HepG2 (cell line): ENCODE data around the gene SAC3D1. TPM values are rescaled to one million over a fixed set of nuclear protein-coding genes. Genes with fewer than 3 reads are reported as not detected.

Source experiments
- ATAC-seq: fragments of 200-7000 bp; cut with Tn5 transposase; 3 replicates; pipeline ENCODE4 v1.9.1; 2020; ENCODE audit warnings: mild to moderate bottlenecking, moderate library complexity
- BruUV-seq: library from RNA; stranded (reverse); fragments of 400-500 nt; replicated peaks from 2 replicates; lab custom pipeline; 2021; lab: Mats Ljungman, UMichigan
- CTCF ChIA-PET: fragments of 300-600 bp; formaldehyde crosslinking; extraction: SDS; loops from one replicate; lab custom pipeline; 2021; ENCODE audit warnings: low total read pairs, inconsistent platforms, low intra/inter-chr PET ratio; lab: Yijun Ruan, JAX
- POLR2A ChIA-PET: fragments of 350-600 bp; sonication (Branson Sonifier 250); formaldehyde crosslinking; loops from one replicate; lab custom pipeline; 2020; ENCODE audit warnings: antibody characterized with exemption, inconsistent platforms; lab: Yijun Ruan, JAX
- DNase-seq: peaks from one replicate; pipeline ENCODE4 v3.0.0-alpha.2; 2015; ENCODE audit warnings: low spot score
- FAIRE-seq: peaks from 3 replicates; lab custom pipeline; 2011; peaks lifted over from hg19 to GRCh38; lab: Jason Lieb, UNC
- H2AFZ ChIP-seq: one replicate; pipeline ENCODE4 v1.6.1; 2011; ENCODE audit warnings: low read length, inconsistent platforms
- H3K27ac ChIP-seq: fragments of 300-600 bp; 3 replicates; pipeline ENCODE4 v1.8.0; 2011; ENCODE audit warnings: mixed run types, mild to moderate bottlenecking, mixed read lengths, low read length, inconsistent platforms; ENCODE audit not compliant: insufficient read depth; ENCODE audit errors: extremely low read length
- H3K27me3 ChIP-seq, 2 experiments: fragments of 200-600 bp in 1 of 2; 2 replicates in 1 of 2; 3 replicates in 1 of 2; pipeline versions ENCODE4 v1.6.0 to v1.8.0; 2011; ENCODE audit warnings: low read length in 2 of 2, mild to moderate bottlenecking in 2 of 2, moderate library complexity in 2 of 2, inconsistent platforms in 1 of 2; ENCODE audit not compliant: insufficient read depth in 2 of 2, control insufficient read depth in 1 of 2
- H3K36me3 ChIP-seq, 2 experiments: fragments of 200-600 bp in 1 of 2; replicated peaks in 1 of 2; 2 replicates in 1 of 2; 3 replicates in 1 of 2; pipeline versions ENCODE4 v1.5.1 to v1.8.0; 2011; ENCODE audit warnings: low read length in 2 of 2, inconsistent platforms in 1 of 2; ENCODE audit not compliant: insufficient read depth in 2 of 2, control insufficient read depth in 1 of 2
- H3K4me1 ChIP-seq: 2 replicates; pipeline ENCODE4 v1.5.1; 2012; ENCODE audit warnings: low read length, inconsistent platforms; ENCODE audit not compliant: insufficient read depth
- H3K4me2 ChIP-seq: 2 replicates; pipeline ENCODE4 v1.6.0; 2011; ENCODE audit warnings: low read depth, low read length, inconsistent platforms
- H3K4me3 ChIP-seq, 3 experiments: fragments of 200-600 bp in 1 of 3; sonication (generic), shearing (Covaris generic) in 1 of 3; replicated peaks in 1 of 3; 2 replicates each; pipeline ENCODE4 v1.5.1; 2011 to 2016; ENCODE audit warnings: low read length in 3 of 3, inconsistent platforms in 2 of 3, low read depth in 2 of 3, mild to moderate bottlenecking in 2 of 3, control low read depth in 1 of 3, mixed read lengths in 1 of 3; ENCODE audit not compliant: insufficient read depth in 1 of 3
- H3K79me2 ChIP-seq: one replicate; pipeline ENCODE4 v1.6.1; 2011; ENCODE audit warnings: low read length, inconsistent platforms; ENCODE audit not compliant: insufficient read depth
- H3K9ac ChIP-seq: 2 replicates; pipeline ENCODE4 v1.6.0; 2011; ENCODE audit warnings: mild to moderate bottlenecking, low read depth, low read length, inconsistent platforms; ENCODE audit not compliant: insufficient read depth
- H3K9me3 ChIP-seq: 2 replicates; pipeline ENCODE4 v1.5.1; 2012; ENCODE audit warnings: mild to moderate bottlenecking, low read length
- H4K20me1 ChIP-seq: 2 replicates; pipeline ENCODE4 v1.6.0; 2011; ENCODE audit warnings: inconsistent platforms, mild to moderate bottlenecking, low read length, moderate library complexity; ENCODE audit not compliant: insufficient read depth
- CCAR2 ChIP-seq: fragments of 200-400 bp; formaldehyde crosslinking; optimal IDR thresholded peaks from 2 replicates; pipeline ENCODE3; 2018; ENCODE audit warnings: low read depth, mild to moderate bottlenecking, low read length, moderate library complexity
- KDM1A ChIP-seq: IDR thresholded peaks from 2 replicates; pipeline ENCODE4 v1.6.1; 2016; ENCODE audit warnings: missing compliant biosample characterization
- NR2F2 ChIP-seq: IDR thresholded peaks from 2 replicates; pipeline ENCODE4 v1.6.1; 2012; ENCODE audit warnings: low read depth, inconsistent platforms, borderline replicate concordance
- STAG1 ChIP-seq: sonication (generic); formaldehyde crosslinking; IDR thresholded peaks from 2 replicates; pipeline ENCODE4 v1.4.0; 2020; ENCODE audit warnings: missing genetic modification reagents
- YY1 ChIP-seq: IDR thresholded peaks from 2 replicates; pipeline ENCODE4 v1.6.1; 2011; ENCODE audit warnings: low read length, low read depth, moderate library complexity, mild to moderate bottlenecking; ENCODE audit not compliant: insufficient read depth, insufficient replicate concordance
- ZFP82 ChIP-seq: sonication (generic); formaldehyde crosslinking; IDR thresholded peaks from 2 replicates; pipeline ENCODE4 v1.5.1; 2020; ENCODE audit warnings: mild to moderate bottlenecking, missing genetic modification reagents, borderline replicate concordance
- ZIK1 ChIP-seq: sonication (generic); formaldehyde crosslinking; IDR thresholded peaks from 2 replicates; pipeline ENCODE4 v1.5.0; 2020; ENCODE audit warnings: mild to moderate bottlenecking, low read depth, missing genetic modification reagents, borderline replicate concordance
- ZNF569 ChIP-seq: sonication (generic); formaldehyde crosslinking; IDR thresholded peaks from 2 replicates; pipeline ENCODE4 v1.5.0; 2020; ENCODE audit warnings: mild to moderate bottlenecking, missing genetic modification reagents, moderate library complexity, borderline replicate concordance
- ZNF615 ChIP-seq: sonication (generic); formaldehyde crosslinking; IDR thresholded peaks from 2 replicates; pipeline ENCODE4 v1.5.0; 2020; ENCODE audit warnings: mild to moderate bottlenecking, missing genetic modification reagents, borderline replicate concordance
- ZNF674 ChIP-seq: sonication (generic); formaldehyde crosslinking; IDR thresholded peaks from 2 replicates; pipeline ENCODE4 v1.5.0; 2020; ENCODE audit warnings: low read depth, mild to moderate bottlenecking, missing genetic modification reagents
- ZNF790 ChIP-seq: sonication (generic); formaldehyde crosslinking; IDR thresholded peaks from 2 replicates; pipeline ENCODE4 v1.8.0; 2022; ENCODE audit warnings: missing genetic modification reagents, mild to moderate bottlenecking, borderline replicate concordance
- ZSCAN22 ChIP-seq: sonication (generic); formaldehyde crosslinking; IDR thresholded peaks from 2 replicates; pipeline ENCODE4 v1.4.0; 2020; ENCODE audit warnings: mild to moderate bottlenecking, missing genetic modification reagents
- ZXDC ChIP-seq: sonication (generic); formaldehyde crosslinking; IDR thresholded peaks from 2 replicates; pipeline ENCODE4 v1.5.0; 2020; ENCODE audit warnings: mild to moderate bottlenecking, missing genetic modification reagents
- WGBS: methylation state at CpG from one replicate; pipeline ENCODE4 v1.1.6; 2017; ENCODE audit warnings: low lambda C conversion rate; 5-methylcytosine and 5-hydroxymethylcytosine counted together
- in situ Hi-C: cut with HindIII; loops from 2 replicates; pipeline ENCODE4 v1.10.0; 2017; ENCODE audit warnings: low pct_unique_long_range_greater_than_20kb; ENCODE audit not compliant: extremely low pct_ligation_motif_present
- intact Hi-C: fragments of 100-400 bp; cut with micrococcal nuclease; formaldehyde crosslinking; loops from one replicate; pipeline ENCODE4 v1.10.0; 2022; ENCODE audit not compliant: unreplicated experiment
- polyA plus RNA-seq, 8 experiments: library from polyadenylated mRNA; depleted of rRNA in 3 of 8; stranded (reverse) in 7 of 8; unstranded in 1 of 8; fragments of >200 nt; fragmentation: Illumina TruSeq in 4 of 8; extraction: Trizol in 4 of 8; gene quantifications; 2 replicates each; pipeline versions ENCODE4 v1.2.1 to v1.2.3, GENCODE V29; 2011 to 2016; ENCODE audit warnings: low read depth in 4 of 8, missing spikeins in 1 of 8, mixed read lengths in 1 of 8; ENCODE audit not compliant: insufficient read depth in 1 of 8
- total RNA-seq, 5 experiments: library from RNA; depleted of rRNA; stranded (reverse); fragments of >200 nt; fragmentation: Illumina TruSeq; extraction: Trizol; gene quantifications; 2 replicates each; pipeline ENCODE4 v1.2.3, GENCODE V29; 2016; ENCODE audit warnings: low read depth in 1 of 5
- TF ChIP-seq, protein P1 (sequence below), 2 experiments: fragments of 450-650 bp in 1 of 2; sonication (generic) in 1 of 2; formaldehyde crosslinking; IDR thresholded peaks; 2 replicates each; pipeline versions ENCODE4 v1.5.0 to v1.8.0; 2020 to 2022; ENCODE audit warnings: mild to moderate bottlenecking in 1 of 2, missing genetic modification reagents in 1 of 2
- TF ChIP-seq, protein P2 (sequence below): sonication (generic); formaldehyde crosslinking; IDR thresholded peaks from 2 replicates; pipeline ENCODE4 v1.4.0; 2020; ENCODE audit warnings: missing genetic modification reagents

SAC3D1 gene
- total and polyA plus RNA-seq, 2 of the 13 experiments (the other 11 are each of a cell fraction or from before 2014, with no cell fraction given): 7.4 to 36.3 TPM

- TF ChIP-seq, protein P1, sequence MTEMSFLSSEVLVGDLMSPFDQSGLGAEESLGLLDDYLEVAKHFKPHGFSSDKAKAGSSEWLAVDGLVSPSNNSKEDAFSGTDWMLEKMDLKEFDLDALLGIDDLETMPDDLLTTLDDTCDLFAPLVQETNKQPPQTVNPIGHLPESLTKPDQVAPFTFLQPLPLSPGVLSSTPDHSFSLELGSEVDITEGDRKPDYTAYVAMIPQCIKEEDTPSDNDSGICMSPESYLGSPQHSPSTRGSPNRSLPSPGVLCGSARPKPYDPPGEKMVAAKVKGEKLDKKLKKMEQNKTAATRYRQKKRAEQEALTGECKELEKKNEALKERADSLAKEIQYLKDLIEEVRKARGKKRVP (CRISPR knock-in tag; IDR thresholded peaks at IDR 0.05): no peak
- TF ChIP-seq ZXDC (no peak), ZSCAN22 (CRISPR knock-in tag) (no peak)
These were observed 32.1 kb upstream of the SAC3D1 start (continued) for GRCh38 chr11:65008873-65009272.

DNA sequence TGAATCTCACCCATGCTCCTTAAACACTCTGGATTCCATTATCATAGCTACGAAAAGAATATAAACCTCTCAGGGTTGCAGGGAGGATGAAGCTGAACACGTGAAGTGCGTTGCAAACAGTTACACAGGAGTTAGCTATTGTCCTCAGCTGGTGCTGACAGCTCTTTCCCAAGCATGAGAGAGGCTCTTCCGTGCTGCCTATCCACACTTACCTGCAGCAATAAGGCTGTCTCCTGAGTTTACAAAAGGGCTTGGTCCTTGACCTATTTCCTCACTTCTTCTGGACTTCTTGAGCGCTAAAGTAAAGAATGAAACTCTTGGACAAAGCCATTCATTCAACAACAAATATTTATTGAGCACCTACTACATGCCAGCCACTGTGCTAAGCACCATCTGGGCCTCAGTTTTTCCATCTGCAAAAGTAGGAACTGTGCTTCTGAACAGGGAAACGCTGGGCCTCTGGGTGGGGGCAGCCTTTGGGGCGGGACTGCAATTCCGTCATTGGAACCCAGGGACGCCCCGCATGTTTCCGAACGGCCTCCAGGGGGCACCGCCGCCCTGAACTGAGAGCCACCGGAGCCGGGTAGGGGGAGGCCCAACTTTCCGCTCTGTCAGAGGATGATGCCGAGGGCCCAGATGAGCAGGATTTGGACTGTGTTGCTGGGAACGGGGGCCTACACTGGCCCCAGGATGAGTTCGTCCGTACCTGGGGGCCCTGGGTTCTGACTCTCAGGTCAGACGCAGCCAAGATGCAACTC is 27.7 kb upstream of the SAC3D1 start:
- intact Hi-C loops: loop anchor here (1.0 kb wide), 1 partner anchor 56 kb away; no protein-coding TSS in a partner anchor
- CTCF ChIA-PET: interaction anchor here (1.2 to 1.9 kb wide), 9 partner anchors 11 to 166 kb away, joined by 3 to 9 read pairs (median 5); partner anchors contain the start of genes BATF2, SNX15 and ZNHIT2
- H3K4me2 ChIP-seq: peak overlapping the region; percentile 80
- peak overlapping the region; percentile 68 for H3K9ac ChIP-seq
- H4K20me1 ChIP-seq: no peaks in the 10 kb centered on the region
- POLR2A ChIA-PET: interaction anchor here (0.6 to 3.2 kb wide), 19 partner anchors 11 to 171 kb away, joined by 3 to 42 read pairs (median 4); partner anchors contain the start of genes BATF2, CAPN1, FAU and GPHA2
- no peaks in the 10 kb centered on the region for H3K27me3 ChIP-seq
- H3K27ac ChIP-seq: peak overlapping the region; percentile 72
- in situ Hi-C loops: no loop called here
- peak; percentile 47 for FAIRE-seq
- H3K79me2 ChIP-seq: no peaks in the 10 kb centered on the region
- H3K4me1 ChIP-seq: peaks cover 36% of the 10 kb centered on the region
- H3K36me3 ChIP-seq: no peaks in the 10 kb centered on the region
- no peaks in the 10 kb centered on the region for H3K9me3 ChIP-seq
- ATAC-seq: peak; percentile 82
- peak; percentile 75 for DNase-seq
- H2AFZ ChIP-seq: no peak overlapping the region
- H3K4me3 ChIP-seq: peak overlapping the region; percentile 77 to 81 (median 80); a peak in 5 of 6 replicates
- TSS peak; percentile 76 for BruUV-seq
- 13% methylated on average over 7 of the region's 22 CpGs for WGBS
- TF ChIP-seq ZIK1 (no peak; the same call in 1 of the 2 replicates), ZNF790 (CRISPR knock-in tag) (0 out of 2 replicates have a peak, but pooled peaks have one; percentile 47), ZFP82 (CRISPR knock-in tag) (0 out of 2 replicates have a peak, but pooled peaks have one; percentile 21), KDM1A (CRISPR knock-in tag) (0 out of 2 replicates have a peak, but pooled peaks have one; percentile 15), YY1 (peak; percentile 19), NR2F2 (0 out of 2 replicates have a peak, but pooled peaks have one; percentile 37), ZNF569 (0 out of 2 replicates have a peak, but pooled peaks have one; percentile 40), ZNF674 (no peak), ZNF615 (CRISPR knock-in tag) (no peak), CCAR2 (peak; percentile 5), STAG1 (CRISPR knock-in tag) (peak; percentile 75)
- TF ChIP-seq, protein P2, sequence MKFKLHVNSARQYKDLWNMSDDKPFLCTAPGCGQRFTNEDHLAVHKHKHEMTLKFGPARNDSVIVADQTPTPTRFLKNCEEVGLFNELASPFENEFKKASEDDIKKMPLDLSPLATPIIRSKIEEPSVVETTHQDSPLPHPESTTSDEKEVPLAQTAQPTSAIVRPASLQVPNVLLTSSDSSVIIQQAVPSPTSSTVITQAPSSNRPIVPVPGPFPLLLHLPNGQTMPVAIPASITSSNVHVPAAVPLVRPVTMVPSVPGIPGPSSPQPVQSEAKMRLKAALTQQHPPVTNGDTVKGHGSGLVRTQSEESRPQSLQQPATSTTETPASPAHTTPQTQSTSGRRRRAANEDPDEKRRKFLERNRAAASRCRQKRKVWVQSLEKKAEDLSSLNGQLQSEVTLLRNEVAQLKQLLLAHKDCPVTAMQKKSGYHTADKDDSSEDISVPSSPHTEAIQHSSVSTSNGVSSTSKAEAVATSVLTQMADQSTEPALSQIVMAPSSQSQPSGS (CRISPR knock-in tag): peak; percentile 40; the same call in 1 of the 2 replicates
